HCT116 (cell line): ENCODE data around the gene CHRNB2. TPM values are rescaled to one million over a fixed set of nuclear protein-coding genes. Genes with fewer than 3 reads are reported as not detected.

Experiments
- ATAC-seq: fragments of 200-7000 bp; cut with Tn5 transposase; 2 replicates; pipeline ENCODE4 v1.9.1; 2020; ENCODE audit warnings: mild to moderate bottlenecking, moderate library complexity
- BruUV-seq: library from RNA; stranded (reverse); fragments of 400-500 nt; replicated peaks from 2 replicates; lab custom pipeline; 2021; lab: Mats Ljungman, UMichigan
- CTCF ChIA-PET: fragments of 300-600 bp; sonication (Branson Sonifier 250); formaldehyde crosslinking; loops from one replicate; lab custom pipeline; 2021; ENCODE audit warnings: antibody characterized with exemption; lab: Charles Lee
- POLR2A ChIA-PET: fragments of 300-600, 350-600 bp; sonication (Branson Sonifier 250); formaldehyde crosslinking; loops from one replicate; lab custom pipeline; 2021; ENCODE audit warnings: antibody characterized with exemption; lab: Charles Lee
- RAD21 ChIA-PET, 2 experiments: fragments of 300-600 bp; sonication (Branson Sonifier 250); formaldehyde crosslinking; loops; one replicate each; lab custom pipeline; 2023; ENCODE audit warnings: low total read pairs in 2 of 2; ENCODE audit not compliant: uncharacterized antibody in 2 of 2, unreplicated experiment in 2 of 2, low non-redundant PET in 1 of 2; lab: Charles Lee
- DNase-seq: peaks from one replicate; pipeline ENCODE4 v3.0.0-alpha.2; 2010; ENCODE audit warnings: low read depth, low spot score
- H2AFZ ChIP-seq: fragments of 200-600 bp; shearing (Covaris generic), sonication (generic); 2 replicates; pipeline ENCODE4 v1.6.1; 2017; ENCODE audit warnings: low read depth, mixed run types, mixed read lengths, antibody characterized with exemption, low read length; ENCODE audit not compliant: poor library complexity, severe bottlenecking
- H3K27ac ChIP-seq: 2 replicates; pipeline ENCODE4 v1.5.1; 2012; ENCODE audit warnings: low read depth, low read length
- H3K27me3 ChIP-seq: fragments of 200-600 bp; sonication (generic); 2 replicates; pipeline ENCODE4 v1.6.1; 2016; ENCODE audit warnings: mixed run types, low read length, mixed read lengths; ENCODE audit not compliant: insufficient read depth
- H3K36me3 ChIP-seq, 2 experiments: fragments of 200-500 bp in 1 of 2; fragments of 200-600 bp in 1 of 2; sonication (Bioruptor generic) in 1 of 2; sonication (generic) in 1 of 2; 2 replicates each; pipeline versions ENCODE4 v1.5.1 to v1.6.1; 2014 to 2016; ENCODE audit warnings: low read length in 2 of 2, inconsistent platforms in 1 of 2, mixed read lengths in 1 of 2, mixed run types in 1 of 2; ENCODE audit not compliant: insufficient read depth in 2 of 2, control insufficient read depth in 1 of 2
- H3K4me1 ChIP-seq, 2 experiments: fragments of 200-600 bp in 1 of 2; sonication (generic) in 1 of 2; 2 replicates each; pipeline versions ENCODE4 v1.5.1 to v1.6.1; 2012 to 2017; ENCODE audit warnings: low read length in 2 of 2, inconsistent platforms in 1 of 2, mild to moderate bottlenecking in 1 of 2, mixed read lengths in 1 of 2, mixed run types in 1 of 2, moderate library complexity in 1 of 2; ENCODE audit not compliant: insufficient read depth in 2 of 2, control insufficient read depth in 1 of 2
- H3K4me2 ChIP-seq: fragments of 200-600 bp; sonication (generic); 2 replicates; pipeline ENCODE4 v1.6.1; 2017; ENCODE audit warnings: mixed run types, low read length, mixed read lengths
- H3K4me3 ChIP-seq, 2 experiments: fragments of 200-600 bp in 1 of 2; sonication (generic) in 1 of 2; replicated peaks in 1 of 2; 2 replicates each; pipeline ENCODE4 v1.5.1; 2011 to 2016; ENCODE audit warnings: low read length in 2 of 2, control low read depth in 1 of 2, low read depth in 1 of 2, mild to moderate bottlenecking in 1 of 2, mixed read lengths in 1 of 2, mixed run types in 1 of 2
- H3K79me2 ChIP-seq: fragments of 200-600 bp; sonication (generic); 2 replicates; pipeline ENCODE4 v1.6.1; 2017; ENCODE audit warnings: mild to moderate bottlenecking, mixed run types, low read length, moderate library complexity, mixed read lengths; ENCODE audit not compliant: insufficient read depth
- H3K9ac ChIP-seq: fragments of 200-600 bp; sonication (generic); 2 replicates; pipeline ENCODE4 v1.6.1; 2016; ENCODE audit warnings: low read length, mixed read lengths
- H3K9me2 ChIP-seq: fragments of 200-600 bp; sonication (generic), shearing (Covaris generic); 2 replicates; pipeline ENCODE4 v1.6.1; 2017; ENCODE audit warnings: mixed run types, mild to moderate bottlenecking, moderate library complexity; ENCODE audit not compliant: insufficient read depth
- H3K9me3 ChIP-seq, 2 experiments: fragments of 200-500 bp in 1 of 2; fragments of 200-600 bp in 1 of 2; sonication (Bioruptor generic) in 1 of 2; sonication (generic) in 1 of 2; 2 replicates each; pipeline ENCODE4 v1.6.1; 2014 to 2017; ENCODE audit warnings: low read length in 2 of 2, mixed read lengths in 2 of 2, inconsistent platforms in 1 of 2, low read depth in 1 of 2, mild to moderate bottlenecking in 1 of 2, mixed run types in 1 of 2, moderate library complexity in 1 of 2; ENCODE audit not compliant: control insufficient read depth in 1 of 2, insufficient read depth in 1 of 2
- H4K20me1 ChIP-seq: fragments of 200-600 bp; sonication (generic), shearing (Covaris generic); 2 replicates; pipeline ENCODE4 v1.6.1; 2017; ENCODE audit warnings: mixed run types, mild to moderate bottlenecking, moderate library complexity; ENCODE audit not compliant: insufficient read depth
- FOSL1 ChIP-seq: IDR thresholded peaks from 2 replicates; pipeline ENCODE4 v1.6.1; 2012; ENCODE audit warnings: low read depth
- JUND ChIP-seq: IDR thresholded peaks from 2 replicates; pipeline ENCODE4 v1.6.1; 2012
- POLR2A ChIP-seq: IDR thresholded peaks from 2 replicates; pipeline ENCODE4 v1.7.0; 2011; ENCODE audit warnings: borderline replicate concordance; ENCODE audit not compliant: insufficient read depth, insufficient read length; ENCODE audit errors: extremely low read depth
- RAD21 ChIP-seq: IDR thresholded peaks from 2 replicates; pipeline ENCODE4 v1.6.1; 2012; ENCODE audit warnings: low read depth, mild to moderate bottlenecking
- TCF7L2 ChIP-seq: IDR thresholded peaks from 2 replicates; pipeline ENCODE4 v1.7.0; 2011; ENCODE audit warnings: borderline replicate concordance, inconsistent platforms; ENCODE audit not compliant: insufficient read depth, insufficient read length; ENCODE audit errors: extremely low read depth
- ZFX ChIP-seq: fragments of 450-650 bp; IDR thresholded peaks from 2 replicates; pipeline ENCODE4 v1.6.1; 2017
- ZNF274 ChIP-seq: fragments of 200-500 bp; sonication (Bioruptor generic); IDR thresholded peaks from 2 replicates; pipeline ENCODE4 v1.6.1; 2014; ENCODE audit warnings: mild to moderate bottlenecking, low read depth, low read length, inconsistent platforms
- intact Hi-C: fragments of 100-400 bp; cut with micrococcal nuclease; formaldehyde crosslinking; loops from 2 replicates; pipeline ENCODE4 v1.10.0; 2022
- total RNA-seq: library from RNA; stranded (reverse); gene quantifications from one replicate; pipeline ENCODE4 v1.2.1, GENCODE V29; 2021; ENCODE audit not compliant: unreplicated experiment
- TF ChIP-seq, protein P1 (sequence below): IDR thresholded peaks from 2 replicates; pipeline ENCODE4 v1.6.1; 2011; ENCODE audit warnings: mild to moderate bottlenecking, low read length, moderate library complexity; ENCODE audit not compliant: insufficient replicate concordance; ENCODE audit errors: extremely low read depth
- TF ChIP-seq, protein P2 (sequence below): IDR thresholded peaks from 2 replicates; pipeline ENCODE4 v1.6.1; 2012
- TF ChIP-seq, protein P3 (sequence below), 3 experiments: fragments of 200-600 bp in 1 of 3; sonication (generic) in 1 of 3; IDR thresholded peaks in 2 of 3; conservative IDR thresholded peaks in 1 of 3; 2 replicates each; pipeline ENCODE4 v1.5.1; 2012 to 2017; ENCODE audit warnings: low read depth in 2 of 3, low read length in 2 of 3, antibody characterized with exemption in 1 of 3, borderline replicate concordance in 1 of 3, control low read depth in 1 of 3, mild to moderate bottlenecking in 1 of 3, mixed read lengths in 1 of 3, mixed run types in 1 of 3, moderate library complexity in 1 of 3; ENCODE audit not compliant: insufficient read depth in 1 of 3

The CHRNB2 gene
- total RNA-seq, 1 experiment from 2014 or later: not detected

DNA sequence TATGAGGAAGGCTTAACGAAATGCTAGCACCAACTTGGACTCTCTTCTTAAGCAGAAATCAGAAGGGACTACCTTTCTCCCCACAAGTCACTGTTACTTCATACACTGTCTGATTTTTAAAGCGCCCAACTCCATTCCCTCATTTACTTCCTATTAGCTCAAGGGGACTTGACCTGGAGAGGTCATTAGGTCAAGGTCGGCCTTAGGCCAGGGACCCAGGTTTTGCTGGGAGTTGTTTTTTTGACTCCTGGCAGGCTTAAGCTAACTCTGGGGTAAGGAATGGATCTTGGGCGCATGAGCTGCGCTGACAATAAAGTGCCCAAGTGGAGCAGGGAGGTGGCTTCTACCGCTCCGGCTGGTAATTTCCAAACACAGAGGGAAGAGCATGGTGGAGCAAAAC, 23.6 kb downstream of the CHRNB2 start (continued):
- TF ChIP-seq, protein P1, sequence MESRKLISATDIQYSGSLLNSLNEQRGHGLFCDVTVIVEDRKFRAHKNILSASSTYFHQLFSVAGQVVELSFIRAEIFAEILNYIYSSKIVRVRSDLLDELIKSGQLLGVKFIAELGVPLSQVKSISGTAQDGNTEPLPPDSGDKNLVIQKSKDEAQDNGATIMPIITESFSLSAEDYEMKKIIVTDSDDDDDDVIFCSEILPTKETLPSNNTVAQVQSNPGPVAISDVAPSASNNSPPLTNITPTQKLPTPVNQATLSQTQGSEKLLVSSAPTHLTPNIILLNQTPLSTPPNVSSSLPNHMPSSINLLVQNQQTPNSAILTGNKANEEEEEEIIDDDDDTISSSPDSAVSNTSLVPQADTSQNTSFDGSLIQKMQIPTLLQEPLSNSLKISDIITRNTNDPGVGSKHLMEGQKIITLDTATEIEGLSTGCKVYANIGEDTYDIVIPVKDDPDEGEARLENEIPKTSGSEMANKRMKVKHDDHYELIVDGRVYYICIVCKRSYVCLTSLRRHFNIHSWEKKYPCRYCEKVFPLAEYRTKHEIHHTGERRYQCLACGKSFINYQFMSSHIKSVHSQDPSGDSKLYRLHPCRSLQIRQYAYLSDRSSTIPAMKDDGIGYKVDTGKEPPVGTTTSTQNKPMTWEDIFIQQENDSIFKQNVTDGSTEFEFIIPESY: no peak
- no peak for TF ChIP-seq FOSL1
- TF ChIP-seq ZNF274: no peak

DNA sequence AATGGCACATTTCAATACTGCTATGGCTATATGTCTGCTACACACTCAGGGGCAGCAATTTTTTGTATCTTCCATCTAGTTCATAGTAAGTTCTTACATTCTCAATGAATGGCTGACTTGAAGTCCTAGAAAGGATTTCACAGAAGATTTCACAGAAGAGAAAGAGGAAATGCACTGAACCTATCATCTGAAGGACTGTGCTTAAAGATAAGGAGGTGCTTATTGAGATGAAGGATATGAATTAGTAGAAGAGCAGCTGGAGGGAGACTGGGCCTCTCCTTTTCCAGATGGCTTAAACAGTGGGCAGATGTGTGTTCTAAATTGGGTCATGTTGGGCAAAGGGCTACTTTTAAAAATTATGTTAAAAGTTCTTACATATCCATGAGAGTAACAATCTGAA, 25.8 kb downstream of the CHRNB2 start:
- Histone ChIP-seq H3K4me2 (no peak overlapping the region), H4K20me1 (no peaks in the 10 kb centered on the region), H3K4me3 (no peak overlapping the region), H3K36me3 (peaks cover 68 to 83% of the 10 kb centered on the region in 2 experiments), H3K79me2 (peaks cover 6% of the 10 kb centered on the region; the same call in 1 of the 2 replicates), H3K9me2 (no peaks in the 10 kb centered on the region), H3K27ac (no peak overlapping the region), H3K4me1 (no peaks in the 10 kb centered on the region), H3K9ac (no peak overlapping the region), H2AFZ (no peak overlapping the region), H3K27me3 (no peaks in the 10 kb centered on the region), H3K9me3 (no peaks in the 10 kb centered on the region)
- TF ChIP-seq RAD21 (no peak), ZFX (no peak)
- ChIA-PET POLR2A (no interaction called here), RAD21 (no interaction called here), CTCF (no interaction called here)
- no TSS peak for BruUV-seq
- ATAC-seq: no peak
- DNase-seq: no peak
- intact Hi-C loops: no loop called here

DNA sequence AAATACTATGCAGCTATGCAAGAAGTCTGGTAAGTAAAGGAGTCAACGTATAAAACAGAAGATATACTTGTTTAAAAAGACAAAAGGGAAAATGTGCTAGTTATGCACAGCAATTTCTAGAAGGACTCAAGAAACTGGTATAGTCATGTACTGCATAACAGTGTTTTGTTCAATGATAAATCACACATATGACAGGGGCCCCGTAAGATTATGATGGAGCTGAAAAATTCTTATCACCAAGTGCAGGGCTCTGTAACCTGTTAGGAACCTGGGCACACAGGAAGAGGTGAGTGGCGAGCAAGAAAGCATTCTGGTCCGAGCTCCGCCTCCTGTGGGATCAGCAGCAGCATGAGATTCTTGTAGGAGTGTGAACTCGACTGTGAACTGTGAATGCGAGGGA, 27.2 kb downstream of the CHRNB2 start:
- Histone ChIP-seq H3K9me3 (no peaks in the 10 kb centered on the region), H3K4me3 (no peak overlapping the region), H2AFZ (no peak overlapping the region), H3K79me2 (peaks cover 20% of the 10 kb centered on the region), H3K9me2 (no peaks in the 10 kb centered on the region), H3K4me1 (no peaks in the 10 kb centered on the region), H3K27me3 (no peaks in the 10 kb centered on the region), H3K4me2 (no peak overlapping the region), H3K36me3 (peaks cover 60 to 72% of the 10 kb centered on the region in 2 experiments)
- no peak for ATAC-seq
- POLR2A ChIA-PET: no interaction called here
- no peak for DNase-seq
- RAD21 ChIA-PET: no interaction called here
- intact Hi-C loops: no loop called here
- CTCF ChIA-PET: interaction anchor here (1.2 kb wide), 1 partner anchor 35 kb away, joined by 4 read pairs; no protein-coding TSS in a partner anchor
- TF ChIP-seq, protein P2, sequence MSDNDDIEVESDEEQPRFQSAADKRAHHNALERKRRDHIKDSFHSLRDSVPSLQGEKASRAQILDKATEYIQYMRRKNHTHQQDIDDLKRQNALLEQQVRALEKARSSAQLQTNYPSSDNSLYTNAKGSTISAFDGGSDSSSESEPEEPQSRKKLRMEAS: no peak
- TF ChIP-seq JUND (no peak), POLR2A (no peak), TCF7L2 (no peak), ZFX (no peak)
- TF ChIP-seq, protein P3, sequence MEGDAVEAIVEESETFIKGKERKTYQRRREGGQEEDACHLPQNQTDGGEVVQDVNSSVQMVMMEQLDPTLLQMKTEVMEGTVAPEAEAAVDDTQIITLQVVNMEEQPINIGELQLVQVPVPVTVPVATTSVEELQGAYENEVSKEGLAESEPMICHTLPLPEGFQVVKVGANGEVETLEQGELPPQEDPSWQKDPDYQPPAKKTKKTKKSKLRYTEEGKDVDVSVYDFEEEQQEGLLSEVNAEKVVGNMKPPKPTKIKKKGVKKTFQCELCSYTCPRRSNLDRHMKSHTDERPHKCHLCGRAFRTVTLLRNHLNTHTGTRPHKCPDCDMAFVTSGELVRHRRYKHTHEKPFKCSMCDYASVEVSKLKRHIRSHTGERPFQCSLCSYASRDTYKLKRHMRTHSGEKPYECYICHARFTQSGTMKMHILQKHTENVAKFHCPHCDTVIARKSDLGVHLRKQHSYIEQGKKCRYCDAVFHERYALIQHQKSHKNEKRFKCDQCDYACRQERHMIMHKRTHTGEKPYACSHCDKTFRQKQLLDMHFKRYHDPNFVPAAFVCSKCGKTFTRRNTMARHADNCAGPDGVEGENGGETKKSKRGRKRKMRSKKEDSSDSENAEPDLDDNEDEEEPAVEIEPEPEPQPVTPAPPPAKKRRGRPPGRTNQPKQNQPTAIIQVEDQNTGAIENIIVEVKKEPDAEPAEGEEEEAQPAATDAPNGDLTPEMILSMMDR (IDR thresholded peaks at IDR 0.05 in 2 of 3, conservative IDR thresholded peaks at IDR 0.05 in 1 of 3; ENCODE audit: borderline replicate concordance in 1 of 3, insufficient read depth in 1 of 3, low read depth in 2 of 3, low read length in 2 of 3): no peak
- TF ChIP-seq, all 23 proteins: peak for 0
- BruUV-seq: no TSS peak
- no peak overlapping the region for H3K27ac ChIP-seq
- H3K9ac ChIP-seq: no peak overlapping the region
- peaks cover 4% of the 10 kb centered on the region; the same call in 1 of the 2 replicates for H4K20me1 ChIP-seq
